Endothelial cell of umbilical vein (primary cell): ENCODE measurements around the gene CYP19A1. TPM values are rescaled to one million over a fixed set of nuclear protein-coding genes. Genes with fewer than 3 reads are reported as not detected.

Experiments
- BruUV-seq: library from RNA; stranded (reverse); fragments of 400-500 nt; replicated peaks from 2 replicates; lab custom pipeline; 2021; lab: Mats Ljungman, UMichigan
- CTCF ChIA-PET: fragments of 300-600, 350-600 bp; sonication (Branson Sonifier 250); formaldehyde crosslinking; loops from one replicate; lab custom pipeline; 2021; ENCODE audit warnings: antibody characterized with exemption, inconsistent platforms; lab: Charles Lee
- POLR2A ChIA-PET: fragments of 300-600, 350-600 bp; sonication (Branson Sonifier 250); formaldehyde crosslinking; loops from one replicate; lab custom pipeline; 2021; ENCODE audit warnings: antibody characterized with exemption, inconsistent platforms; lab: Charles Lee
- DNase-seq: peaks from one replicate; pipeline ENCODE4 v3.0.0-alpha.2; 2011; ENCODE audit warnings: low read depth, low spot score
- FAIRE-seq: peaks from 2 replicates; lab custom pipeline; 2011; peaks lifted over from hg19 to GRCh38; lab: Jason Lieb, UNC
- H2AFZ ChIP-seq: 2 replicates; pipeline ENCODE4 v1.6.0; 2012; ENCODE audit warnings: low read depth, low read length, control low read depth, inconsistent platforms
- H3K27ac ChIP-seq: 2 replicates; pipeline ENCODE4 v1.5.1; 2011; ENCODE audit warnings: low read depth, mild to moderate bottlenecking, control low read depth, low read length, moderate library complexity; ENCODE audit not compliant: insufficient read depth
- H3K27me3 ChIP-seq, 2 experiments: 2 replicates each; pipeline versions ENCODE4 v1.6.0 to v1.6.1; 2011; ENCODE audit warnings: low read length in 2 of 2, mixed read lengths in 1 of 2; ENCODE audit not compliant: control insufficient read depth in 2 of 2, insufficient read depth in 2 of 2
- H3K36me3 ChIP-seq, 2 experiments: 2 replicates in 1 of 2; 3 replicates in 1 of 2; pipeline ENCODE4 v1.5.1; 2011; ENCODE audit warnings: low read length in 2 of 2, mild to moderate bottlenecking in 1 of 2, moderate library complexity in 1 of 2; ENCODE audit not compliant: control insufficient read depth in 2 of 2, insufficient read depth in 2 of 2; ENCODE audit errors: extremely low read depth in 1 of 2
- H3K4me1 ChIP-seq: 3 replicates; pipeline ENCODE4 v1.5.1; 2011; ENCODE audit warnings: mild to moderate bottlenecking, low read length; ENCODE audit not compliant: control insufficient read depth, insufficient read depth; ENCODE audit errors: extremely low read depth
- H3K4me2 ChIP-seq: 2 replicates; pipeline ENCODE4 v1.6.1; 2011; ENCODE audit warnings: low read length, control low read depth, mixed read lengths; ENCODE audit not compliant: insufficient read depth
- H3K4me3 ChIP-seq, 3 experiments: fragments of 200-600 bp in 1 of 3; sonication (generic), shearing (Covaris generic) in 1 of 3; replicated peaks in 1 of 3; 2 replicates each; pipeline ENCODE4 v1.5.1; 2011 to 2016; ENCODE audit warnings: control low read depth in 3 of 3, low read length in 3 of 3, mild to moderate bottlenecking in 2 of 3, inconsistent platforms in 1 of 3, low read depth in 1 of 3, moderate library complexity in 1 of 3; ENCODE audit not compliant: insufficient read depth in 1 of 3
- H3K79me2 ChIP-seq: 2 replicates; pipeline ENCODE4 v1.6.0; 2012; ENCODE audit warnings: low read length, inconsistent platforms; ENCODE audit not compliant: control insufficient read depth, insufficient read depth
- H3K9ac ChIP-seq: replicated peaks from 2 replicates; pipeline ENCODE3; 2011; ENCODE audit warnings: low read length, control low read depth; ENCODE audit not compliant: insufficient read depth; ENCODE audit errors: extremely low read depth
- H3K9me1 ChIP-seq: replicated peaks from 3 replicates; pipeline ENCODE4 v1.6.0; 2011; ENCODE audit warnings: mild to moderate bottlenecking, low read length; ENCODE audit not compliant: control insufficient read depth, insufficient read depth; ENCODE audit errors: extremely low read depth
- H3K9me3 ChIP-seq: replicated peaks from 2 replicates; pipeline ENCODE4 v1.5.1; 2012; ENCODE audit warnings: low read length, inconsistent platforms; ENCODE audit not compliant: control insufficient read depth, insufficient read depth
- H4K20me1 ChIP-seq: replicated peaks from 2 replicates; pipeline ENCODE3; 2011; ENCODE audit warnings: mild to moderate bottlenecking, low read length; ENCODE audit not compliant: control insufficient read depth, insufficient read depth; ENCODE audit errors: extremely low read depth
- CTCF ChIP-seq, 2 donors: IDR thresholded peaks; 1 replicate in 1 of 2; 2 replicates in 1 of 2; pipeline ENCODE4 v1.5.1; 2011; ENCODE audit warnings: low read length in 2 of 2, mild to moderate bottlenecking in 2 of 2, moderate library complexity in 2 of 2, control low read depth in 1 of 2, inconsistent platforms in 1 of 2, low read depth in 1 of 2; ENCODE audit not compliant: insufficient read depth in 1 of 2; ENCODE audit errors: extremely low read depth in 1 of 2
- EZH2 ChIP-seq: IDR thresholded peaks from 2 replicates; pipeline ENCODE4 v1.6.1; 2012; ENCODE audit warnings: borderline replicate concordance, low read depth, mild to moderate bottlenecking, moderate library complexity, low read length, inconsistent platforms; ENCODE audit not compliant: severe bottlenecking
- FOS ChIP-seq: IDR thresholded peaks from 2 replicates; pipeline ENCODE4 v1.6.1; 2011; ENCODE audit warnings: mild to moderate bottlenecking, low read length, moderate library complexity, borderline replicate concordance; ENCODE audit not compliant: insufficient read depth
- GATA2 ChIP-seq: IDR thresholded peaks from 2 replicates; pipeline ENCODE4 v1.7.0; 2011; ENCODE audit warnings: low read depth, mild to moderate bottlenecking, moderate library complexity, mixed read lengths, low read length; ENCODE audit not compliant: insufficient read length, insufficient read depth
- JUN ChIP-seq: IDR thresholded peaks from 2 replicates; pipeline ENCODE4 v1.6.1; 2011; ENCODE audit warnings: borderline replicate concordance, low read depth; ENCODE audit not compliant: insufficient read length, insufficient read depth
- MYC ChIP-seq: IDR thresholded peaks from one replicate; pipeline ENCODE4 v1.6.1; 2011; ENCODE audit warnings: mild to moderate bottlenecking, low read depth, low read length
- POLR2A ChIP-seq: IDR thresholded peaks from 2 replicates; pipeline ENCODE4 v1.6.1; 2012; ENCODE audit warnings: low read depth, mild to moderate bottlenecking, control low read depth, low read length
- POLR2AphosphoS5 ChIP-seq: IDR thresholded peaks from 2 replicates; pipeline ENCODE4 v1.6.1; 2012; ENCODE audit warnings: low read depth, mild to moderate bottlenecking, control low read depth, low read length, moderate library complexity; ENCODE audit not compliant: insufficient read depth
- dilution Hi-C: fragments of 300-500 bp; cut with MboI; formaldehyde crosslinking; loops from one replicate; pipeline ENCODE4 v1.15.0; 2019; ENCODE audit warnings: low sequenced_read_pairs; ENCODE audit not compliant: extremely low pct_ligation_motif_present
- intact Hi-C: fragments of 100-400 bp; cut with micrococcal nuclease; formaldehyde crosslinking; loops from one replicate; pipeline ENCODE4 v1.10.0; 2022
- polyA plus RNA-seq, 4 experiments: library from polyadenylated mRNA; depleted of rRNA in 3 of 4; stranded (reverse) in 3 of 4; unstranded in 1 of 4; fragments of >200 nt; gene quantifications; 2 replicates each; pipeline versions ENCODE4 v1.2.1 to v1.2.3, GENCODE V29; 2011 to 2012; ENCODE audit warnings: missing spikeins in 1 of 4
- total RNA-seq: library from RNA; stranded (reverse); gene quantifications from 2 replicates; pipeline ENCODE4 v1.2.3, GENCODE V29; 2021
- TF ChIP-seq, protein P1 (sequence below): IDR thresholded peaks from 2 replicates; pipeline ENCODE4 v1.6.1; 2011; ENCODE audit not compliant: insufficient read depth, insufficient read length

The CYP19A1 gene
- total and polyA plus RNA-seq, 2 donors (not counting 3 experiments of a cell fraction or from before 2014, with no cell fraction given), result not detected

- no peaks in the 10 kb centered on the region for H3K79me2 ChIP-seq
- POLR2A ChIA-PET, result no interaction called here
- dilution Hi-C loops, result no loop called here
These were observed 92.8 kb downstream of the CYP19A1 start for GRCh38 chr15:51245628-51246027.

GRCh38 chr15:51244423-51244869, 94.0 kb downstream of the CYP19A1 start:
- POLR2A ChIA-PET, result no interaction called here
- Histone ChIP-seq H3K36me3 (no peaks in the 10 kb centered on the region), H2AFZ (no peak overlapping the region), H3K9me3 (no peaks in the 10 kb centered on the region), H3K4me2 (no peak overlapping the region), H3K4me1 (no peaks in the 10 kb centered on the region), H3K9me1 (no peaks in the 10 kb centered on the region), H3K79me2 (no peaks in the 10 kb centered on the region), H3K27me3 (peaks cover 49 to 54% of the 10 kb centered on the region in 2 experiments), H4K20me1 (no peaks in the 10 kb centered on the region), H3K27ac (no peak overlapping the region), H3K4me3 (no peak overlapping the region), H3K9ac (no peak overlapping the region)
- FAIRE-seq, result no peak
- DNase-seq, result no peak
- dilution Hi-C loops, result no loop called here
- CTCF ChIA-PET, result no interaction called here
- no TSS peak for BruUV-seq
- TF ChIP-seq, protein P1, sequence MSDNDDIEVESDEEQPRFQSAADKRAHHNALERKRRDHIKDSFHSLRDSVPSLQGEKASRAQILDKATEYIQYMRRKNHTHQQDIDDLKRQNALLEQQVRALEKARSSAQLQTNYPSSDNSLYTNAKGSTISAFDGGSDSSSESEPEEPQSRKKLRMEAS, result no peak
- TF ChIP-seq POLR2AphosphoS5 (no peak), FOS (no peak), POLR2A (no peak), JUN (no peak), EZH2 (no peak), CTCF (IDR thresholded peaks at IDR 0.05; ENCODE audit: extremely low read depth in 1 of 2, insufficient read depth in 1 of 2, low read depth in 1 of 2, low read length in 2 of 2) (no peak), GATA2 (no peak), MYC (no peak)
- intact Hi-C loops, result no loop called here

More at GRCh38 chr15:51245628-51246027, 92.8 kb downstream of the CYP19A1 start:
- Histone ChIP-seq H3K9ac (no peak overlapping the region), H3K9me3 (no peaks in the 10 kb centered on the region), H3K27ac (no peak overlapping the region), H3K4me3 (no peak overlapping the region), H3K4me2 (no peak overlapping the region), H3K9me1 (no peaks in the 10 kb centered on the region), H3K36me3 (no peaks in the 10 kb centered on the region), H3K4me1 (no peaks in the 10 kb centered on the region), H2AFZ (no peak overlapping the region), H3K27me3 (peaks cover 47 to 51% of the 10 kb centered on the region in 2 experiments), H4K20me1 (no peaks in the 10 kb centered on the region)
- no peak for DNase-seq
- BruUV-seq, result no TSS peak
- no peak for FAIRE-seq
- CTCF ChIA-PET, result no interaction called here
- no peak for TF ChIP-seq POLR2A
- TF ChIP-seq FOS, result no peak
- intact Hi-C loops, result no loop called here
